ENCODE data around the gene ACOT7. TPM values are rescaled to one million over a fixed set of nuclear protein-coding genes. Genes with fewer than 3 reads are reported as not detected.

The ACOT7 gene
- total RNA-seq, 1 donor from 2014 or later, result 40.0 TPM

DNA sequence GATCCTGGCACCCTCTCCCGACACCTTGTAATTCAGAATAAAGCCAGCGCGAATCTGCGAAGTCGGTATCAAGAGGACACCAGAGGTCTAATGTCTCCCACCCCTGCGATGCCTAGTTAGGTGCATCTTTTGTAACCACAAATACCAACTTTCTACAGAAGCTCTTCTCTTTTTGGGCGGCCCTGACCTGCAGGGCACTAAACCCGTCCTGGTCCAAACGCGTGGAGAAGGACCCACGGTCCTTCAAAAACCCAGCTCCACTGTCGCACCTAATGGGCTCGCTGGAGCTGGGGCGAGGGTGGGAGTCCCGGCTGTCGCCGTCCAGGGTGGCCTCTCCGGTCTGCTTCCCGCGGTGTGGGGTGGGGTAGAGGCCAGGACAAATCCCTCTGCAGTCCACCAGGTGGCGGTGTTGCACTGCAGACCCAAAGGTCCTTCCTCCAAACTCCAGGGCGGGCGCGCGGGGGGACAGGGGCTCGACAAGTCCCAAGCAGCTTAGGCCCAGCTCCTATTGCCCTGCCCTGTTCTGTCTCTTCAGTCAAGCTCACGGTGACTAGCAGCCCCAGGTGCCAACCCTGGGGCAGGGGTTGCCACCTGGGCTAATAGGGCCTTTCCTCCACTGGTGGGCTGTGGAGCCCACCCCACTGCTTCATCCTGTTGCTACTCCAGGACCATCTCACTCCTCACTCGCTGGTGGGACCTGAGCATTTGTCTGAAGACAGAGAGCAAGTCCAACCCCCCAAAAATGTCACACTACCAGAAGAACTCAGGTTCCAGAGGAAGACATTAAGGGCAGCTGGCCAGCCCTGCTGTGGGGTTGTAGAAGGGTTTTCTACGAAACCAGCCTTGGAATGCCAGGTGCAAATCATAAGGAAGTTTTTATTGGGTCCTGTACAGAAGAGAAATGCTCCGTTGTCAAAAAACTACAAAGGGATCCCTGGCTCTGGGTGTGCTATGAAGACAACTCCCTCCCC lies 146.8 kb downstream of the ACOT7 start:
- peak; percentile 92 for DNase-seq (ENCODE audit: extremely low spot score, unreplicated experiment)
- peak overlapping the region; percentile 68 for H3K27ac Mint-ChIP-seq
- peaks cover 73% of the 10 kb centered on the region for H3K27me3 Mint-ChIP-seq
- TF ChIP-seq CTCF (conservative IDR thresholded peaks at IDR 0.05), result peak; percentile 98
- H3K36me3 Mint-ChIP-seq, result no peaks in the 10 kb centered on the region
- H3K9me3 Mint-ChIP-seq, result no peaks in the 10 kb centered on the region
- H3K4me1 Mint-ChIP-seq (ENCODE audit: unreplicated experiment), result peaks cover 7% of the 10 kb centered on the region
- H3K4me3 Mint-ChIP-seq, result peak overlapping the region; percentile 84

DNA sequence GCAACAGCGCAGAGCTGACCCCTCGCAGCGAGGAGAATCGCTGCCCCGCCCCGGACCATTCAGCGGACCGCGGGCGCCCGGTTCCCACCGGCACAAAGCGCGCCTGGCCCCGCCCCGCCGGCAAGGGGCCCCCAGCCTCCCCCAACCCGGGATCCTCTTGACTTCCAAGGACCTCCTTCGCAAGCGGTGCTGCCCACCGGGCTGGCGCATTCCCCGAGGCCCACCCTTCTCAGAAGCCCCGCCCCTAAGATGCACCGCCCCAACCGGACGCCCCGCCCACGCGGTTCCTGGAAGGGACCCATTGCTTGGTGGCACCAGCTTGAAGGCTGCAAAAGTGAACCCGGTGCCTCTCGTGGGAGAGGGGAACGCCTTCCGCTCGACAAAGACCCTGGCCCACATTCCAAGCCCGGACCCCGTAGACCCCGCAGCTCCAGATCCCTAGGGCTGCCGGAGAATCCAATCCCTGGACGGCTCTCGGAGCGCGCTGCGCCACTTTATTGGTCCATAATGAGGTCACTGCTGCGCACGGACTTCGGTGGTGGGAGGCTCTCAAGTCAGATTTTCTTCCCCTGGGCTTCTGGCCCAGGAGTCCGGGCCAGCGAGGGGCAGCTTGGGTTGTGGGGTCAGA lies 147.6 kb downstream of the ACOT7 start:
- Mint-ChIP-seq H3K4me3 (peak overlapping the region; percentile 84), H3K27me3 (peaks cover 74% of the 10 kb centered on the region), H3K4me1 (ENCODE audit: unreplicated experiment) (peaks cover 14% of the 10 kb centered on the region), H3K9me3 (no peaks in the 10 kb centered on the region), H3K36me3 (no peaks in the 10 kb centered on the region), H3K27ac (no peak overlapping the region)
- DNase-seq (ENCODE audit: extremely low spot score, unreplicated experiment), result no peak
- TF ChIP-seq CTCF (conservative IDR thresholded peaks at IDR 0.05), result no peak

DNA sequence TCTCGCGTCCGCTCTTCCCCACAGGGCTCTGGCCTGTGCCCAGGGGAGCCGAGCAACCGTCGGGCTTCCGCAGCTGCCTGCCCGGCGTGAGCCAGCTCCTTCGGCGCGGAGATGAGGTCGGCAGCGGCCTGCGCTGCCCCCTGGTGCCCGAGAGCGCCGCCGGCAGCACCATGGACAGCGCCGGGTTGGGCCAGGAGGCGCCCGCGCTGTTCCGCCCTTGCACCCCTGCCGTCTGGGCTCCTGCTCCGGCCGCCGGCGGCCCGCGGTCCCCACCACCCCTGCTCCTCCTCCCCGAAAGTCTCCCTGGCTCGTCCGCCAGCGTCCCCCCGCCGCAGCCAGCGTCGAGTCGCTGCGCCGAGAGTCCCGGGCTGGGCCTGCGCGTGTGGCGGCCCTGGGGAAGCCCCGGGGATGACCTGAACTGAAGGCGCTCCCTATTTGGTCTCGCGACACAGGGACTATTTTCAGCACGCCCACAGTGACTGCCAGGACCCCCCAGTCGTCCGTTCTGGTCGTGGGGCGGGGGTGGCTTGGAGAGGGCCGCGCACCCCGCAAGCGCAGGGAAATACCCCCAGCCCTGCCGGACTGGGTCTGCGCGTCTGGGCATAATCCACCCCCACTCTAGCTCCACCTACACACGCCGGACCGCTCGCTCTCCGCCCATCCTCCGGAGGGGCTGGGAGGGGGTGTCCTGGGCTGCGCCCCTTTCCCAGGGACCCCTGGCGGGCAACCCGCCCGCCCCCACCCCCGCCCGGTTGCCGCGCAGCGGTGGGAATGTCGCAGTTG lies 148.3 kb downstream of the ACOT7 start:
- peak; percentile 83 for TF ChIP-seq CTCF (conservative IDR thresholded peaks at IDR 0.05)
- peaks cover 14% of the 10 kb centered on the region for H3K4me1 Mint-ChIP-seq (ENCODE audit: unreplicated experiment)

DNA sequence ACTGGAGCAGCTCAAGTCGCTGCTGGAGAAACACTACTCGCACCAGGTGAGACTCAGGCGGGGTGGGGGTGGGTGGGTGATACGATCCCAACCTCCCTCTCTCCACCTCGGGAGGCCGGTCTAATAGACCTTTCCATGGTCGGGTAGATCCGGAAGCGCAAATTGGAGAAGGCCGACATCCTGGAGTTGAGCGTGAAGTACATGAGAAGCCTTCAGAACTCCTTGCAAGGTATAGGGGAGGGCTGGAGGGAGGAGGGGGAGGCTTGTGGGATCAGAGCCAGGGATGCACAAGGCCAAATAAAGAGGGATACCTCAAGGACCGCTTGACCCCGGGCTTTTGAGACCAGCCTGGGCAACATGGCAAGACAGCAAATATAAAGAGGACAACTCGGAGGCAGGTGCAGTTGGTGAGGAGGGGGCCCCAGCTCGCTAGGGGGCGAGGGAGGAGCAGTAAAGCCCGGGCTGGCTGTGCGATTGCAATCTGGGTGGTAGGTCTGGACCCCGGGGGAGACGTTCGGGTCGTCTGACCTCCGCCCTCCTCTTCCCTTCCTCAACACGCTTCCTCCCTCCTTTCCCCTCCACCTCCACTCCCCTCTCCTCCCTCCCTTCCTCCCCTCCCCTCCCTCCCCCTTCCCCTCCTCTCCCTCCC lies 149.0 kb downstream of the ACOT7 start:
- no peak for TF ChIP-seq CTCF (conservative IDR thresholded peaks at IDR 0.05)
- Mint-ChIP-seq H3K4me1 (ENCODE audit: unreplicated experiment) (peaks cover 14% of the 10 kb centered on the region), H3K27me3 (peaks cover 76% of the 10 kb centered on the region), H3K9me3 (no peaks in the 10 kb centered on the region), H3K36me3 (no peaks in the 10 kb centered on the region), H3K27ac (no peak overlapping the region), H3K4me3 (peak overlapping the region; percentile 39)
- no peak for DNase-seq (ENCODE audit: extremely low spot score, unreplicated experiment)

More for the DNA sequence above, 148.3 kb downstream of the ACOT7 start:
- H3K27me3 Mint-ChIP-seq, result peaks cover 73% of the 10 kb centered on the region
- no peak overlapping the region for H3K27ac Mint-ChIP-seq
- no peak overlapping the region for H3K4me3 Mint-ChIP-seq
- no peaks in the 10 kb centered on the region for H3K9me3 Mint-ChIP-seq
- H3K36me3 Mint-ChIP-seq, result no peaks in the 10 kb centered on the region
- peak; percentile 90 for DNase-seq (ENCODE audit: extremely low spot score, unreplicated experiment)

DNA sequence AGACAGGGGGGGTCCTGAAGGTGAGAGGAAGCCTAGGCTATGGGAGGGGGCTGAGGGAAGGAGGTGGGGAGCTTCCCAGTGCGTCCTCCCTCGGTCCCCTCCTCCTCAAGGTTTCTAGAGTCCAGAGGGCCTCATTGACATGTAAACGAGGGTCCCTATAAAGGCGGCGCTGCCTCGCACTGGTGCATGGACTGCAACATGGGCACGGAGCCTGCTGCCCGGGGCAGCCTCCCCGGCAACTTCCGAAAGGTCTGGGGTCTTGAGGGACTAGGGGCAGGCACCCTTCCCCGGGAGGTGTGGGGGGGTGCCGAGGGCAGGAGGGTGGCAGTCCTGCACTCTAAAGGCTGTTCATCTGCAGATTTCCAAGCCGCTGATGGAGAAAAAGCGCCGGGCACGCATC lies 149.6 kb downstream of the ACOT7 start, which contains the start of gene HES3:
Gene HES3 (plus strand): TSS at position 187 of the 400 bp plus-strand sequence. CDS start 187 bp downstream, at position 374.
- Mint-ChIP-seq H3K27me3 (peaks cover 81% of the 10 kb centered on the region), H3K27ac (no peak within 1 kb of the TSS), H3K4me3 (peak within 1 kb of the TSS; percentile 39), H3K36me3 (no peaks in the 10 kb centered on the region), H3K4me1 (ENCODE audit: unreplicated experiment) (peaks cover 14% of the 10 kb centered on the region), H3K9me3 (no peaks in the 10 kb centered on the region)
- no peak for DNase-seq (ENCODE audit: extremely low spot score, unreplicated experiment)
- TF ChIP-seq CTCF (conservative IDR thresholded peaks at IDR 0.05), result no peak

Measured in type B pancreatic cell (in vitro differentiated cells).